ENCODE data around the gene PDZRN4. TPM values are rescaled to one million over a fixed set of nuclear protein-coding genes. Genes with fewer than 3 reads are reported as not detected.

The PDZRN4 gene
- total RNA-seq, 4 donors from 2014 or later: 4.2 to 12.9 (median 8.0) TPM

DNA sequence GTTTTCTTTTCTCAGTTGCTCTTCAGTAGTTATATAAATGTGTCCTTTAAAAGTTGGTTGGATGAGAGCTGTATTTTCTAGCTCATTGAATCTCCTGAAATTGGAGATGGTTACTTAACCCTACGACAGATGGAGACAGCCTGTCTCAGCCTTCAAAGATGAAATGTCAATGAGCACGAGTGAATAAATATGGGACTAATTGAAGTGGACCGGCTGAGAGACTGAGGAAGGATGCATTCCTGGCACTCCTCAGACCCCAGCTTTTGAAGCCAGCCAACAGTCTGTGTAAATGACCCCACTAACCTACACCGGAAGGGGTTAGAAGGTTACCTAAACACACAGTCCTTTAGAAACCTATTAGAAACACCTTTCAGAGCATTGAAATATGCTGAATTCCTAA lies 46.6 kb downstream of the PDZRN4 start:
- 54% methylated on average over 4 of the region's 4 CpGs; no CpG with 5 or more reads in 1 of the 2 donors for WGBS, 2 donors (ENCODE audit: low coverage in 1 of 2)
- Histone ChIP-seq H3K27me3 (no peaks in the 10 kb centered on the region), H3K9me3 (no peaks in the 10 kb centered on the region), H3K27ac (no peak overlapping the region), H3K4me1 (no peaks in the 10 kb centered on the region), H3K4me3 (no peak overlapping the region), H3K36me3 (no peaks in the 10 kb centered on the region)
- in situ Hi-C loops (cut with MboI; ENCODE audit: low pct_ligation_motif_present in 1 of 4, low pct_unique_long_range_greater_than_20kb in 1 of 4, low sequenced_read_pairs in 3 of 4): no loop called here
- DNase-seq: no peak
- intact Hi-C loops (cut with DNase I; ENCODE audit: low total_unique reads): no loop called here
- TF ChIP-seq, protein P1, sequence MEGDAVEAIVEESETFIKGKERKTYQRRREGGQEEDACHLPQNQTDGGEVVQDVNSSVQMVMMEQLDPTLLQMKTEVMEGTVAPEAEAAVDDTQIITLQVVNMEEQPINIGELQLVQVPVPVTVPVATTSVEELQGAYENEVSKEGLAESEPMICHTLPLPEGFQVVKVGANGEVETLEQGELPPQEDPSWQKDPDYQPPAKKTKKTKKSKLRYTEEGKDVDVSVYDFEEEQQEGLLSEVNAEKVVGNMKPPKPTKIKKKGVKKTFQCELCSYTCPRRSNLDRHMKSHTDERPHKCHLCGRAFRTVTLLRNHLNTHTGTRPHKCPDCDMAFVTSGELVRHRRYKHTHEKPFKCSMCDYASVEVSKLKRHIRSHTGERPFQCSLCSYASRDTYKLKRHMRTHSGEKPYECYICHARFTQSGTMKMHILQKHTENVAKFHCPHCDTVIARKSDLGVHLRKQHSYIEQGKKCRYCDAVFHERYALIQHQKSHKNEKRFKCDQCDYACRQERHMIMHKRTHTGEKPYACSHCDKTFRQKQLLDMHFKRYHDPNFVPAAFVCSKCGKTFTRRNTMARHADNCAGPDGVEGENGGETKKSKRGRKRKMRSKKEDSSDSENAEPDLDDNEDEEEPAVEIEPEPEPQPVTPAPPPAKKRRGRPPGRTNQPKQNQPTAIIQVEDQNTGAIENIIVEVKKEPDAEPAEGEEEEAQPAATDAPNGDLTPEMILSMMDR (IDR thresholded peaks at IDR 0.05): no peak
- no peak for TF ChIP-seq EP300 (IDR thresholded peaks at IDR 0.05; ENCODE audit: low read depth)
- TF ChIP-seq POLR2AphosphoS5 (IDR thresholded peaks at IDR 0.05): no peak
- no peak for TF ChIP-seq POLR2A (IDR thresholded peaks at IDR 0.05)

DNA sequence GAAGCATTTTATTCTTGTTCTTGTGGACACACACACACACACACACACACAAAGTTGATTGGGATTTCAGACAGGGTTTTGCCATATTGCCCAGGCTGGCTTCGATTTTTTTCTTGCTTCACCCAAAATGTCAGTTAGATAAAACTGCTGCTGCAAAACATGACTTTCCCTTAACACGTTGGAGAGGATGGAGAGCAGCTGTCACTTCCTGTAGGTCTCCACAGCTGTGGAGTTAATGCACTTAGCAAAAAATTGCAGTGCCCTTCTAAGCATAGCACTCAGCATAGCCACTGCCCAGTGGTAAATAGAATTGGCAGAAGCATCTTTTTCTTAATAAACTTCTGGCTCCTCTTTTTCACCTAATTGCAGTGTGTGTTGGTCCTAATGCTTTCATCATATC lies 54.5 kb downstream of the PDZRN4 start:
- Histone ChIP-seq H3K27me3 (no peaks in the 10 kb centered on the region), H3K4me3 (no peak overlapping the region), H3K36me3 (no peaks in the 10 kb centered on the region), H3K27ac (no peak overlapping the region), H3K4me1 (no peaks in the 10 kb centered on the region), H3K9me3 (no peaks in the 10 kb centered on the region)
- in situ Hi-C loops (cut with MboI; ENCODE audit: low pct_ligation_motif_present in 1 of 4, low pct_unique_long_range_greater_than_20kb in 1 of 4, low sequenced_read_pairs in 3 of 4): no loop called here
- WGBS, 2 donors (ENCODE audit: low coverage in 1 of 2): 22% methylated on average over 2 of the region's 2 CpGs; no CpG with 5 or more reads in 1 of the 2 donors
- TF ChIP-seq, protein P1 (IDR thresholded peaks at IDR 0.05): no peak
- no peak for TF ChIP-seq POLR2AphosphoS5 (IDR thresholded peaks at IDR 0.05)
- no peak for DNase-seq
- intact Hi-C loops (cut with DNase I; ENCODE audit: low total_unique reads): no loop called here

DNA sequence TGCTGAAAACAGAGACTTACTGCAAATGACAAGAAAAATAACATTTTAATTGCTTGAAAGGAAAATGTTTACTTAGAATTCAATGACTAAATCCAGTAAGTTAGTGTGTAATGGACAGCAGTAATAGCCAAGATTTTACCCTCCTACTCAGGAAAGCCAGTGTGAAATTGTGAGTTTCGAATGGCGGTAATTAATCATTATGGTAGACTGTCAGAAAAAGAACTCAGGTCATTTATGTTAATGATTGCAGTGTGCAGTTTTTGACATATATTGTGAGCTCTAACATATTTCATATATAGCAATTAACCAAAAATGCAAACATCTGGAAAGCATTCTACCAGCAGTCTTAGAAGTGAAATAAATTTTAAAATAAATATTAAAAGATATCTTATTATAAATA lies 60.3 kb downstream of the PDZRN4 start:
- Histone ChIP-seq H3K4me1 (no peaks in the 10 kb centered on the region), H3K27ac (no peak overlapping the region), H3K4me3 (no peak overlapping the region), H3K36me3 (no peaks in the 10 kb centered on the region), H3K9me3 (no peaks in the 10 kb centered on the region), H3K27me3 (no peaks in the 10 kb centered on the region)
- TF ChIP-seq POLR2AphosphoS5 (IDR thresholded peaks at IDR 0.05): no peak
- no peak for TF ChIP-seq POLR2A (IDR thresholded peaks at IDR 0.05)
- TF ChIP-seq, protein P1 (IDR thresholded peaks at IDR 0.05): no peak
- no peak for TF ChIP-seq EP300 (IDR thresholded peaks at IDR 0.05; ENCODE audit: low read depth)
- intact Hi-C loops (cut with DNase I; ENCODE audit: low total_unique reads) (no loop called here), in situ Hi-C loops (cut with MboI; ENCODE audit: low pct_ligation_motif_present in 1 of 4, low pct_unique_long_range_greater_than_20kb in 1 of 4, low sequenced_read_pairs in 3 of 4) (no loop called here)
- DNase-seq: no peak
- whole genome bisulfite sequencing, 2 donors (ENCODE audit: low coverage in 1 of 2): 85 to 86% methylated on average over 2 of the region's 2 CpGs

DNA sequence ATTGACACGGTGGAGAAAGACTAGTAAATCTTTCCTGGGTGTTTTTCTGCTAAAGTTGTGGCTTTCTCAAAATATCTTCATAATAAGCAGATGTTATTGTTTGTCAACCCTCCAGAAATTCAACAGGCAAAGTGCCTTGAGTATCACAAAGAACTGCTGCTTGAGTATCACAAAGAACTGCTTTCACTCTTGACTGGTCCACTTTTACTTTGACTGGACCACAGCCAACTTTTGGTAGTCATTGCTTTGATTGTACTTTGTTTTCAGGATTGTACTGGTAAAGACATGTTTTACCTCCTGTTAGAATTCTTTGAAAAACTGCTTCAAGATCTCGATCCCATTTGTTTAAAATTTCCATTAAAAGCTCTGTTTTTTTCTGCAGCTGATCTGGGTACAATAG lies 62.6 kb downstream of the PDZRN4 start:
- WGBS, 2 donors (ENCODE audit: low coverage in 1 of 2): 51 to 70% methylated on average over 2 of the region's 2 CpGs
- intact Hi-C loops (cut with DNase I; ENCODE audit: low total_unique reads): no loop called here

More for the DNA sequence above, 62.6 kb downstream of the PDZRN4 start:
- Histone ChIP-seq H3K4me1 (no peaks in the 10 kb centered on the region), H3K27ac (no peak overlapping the region), H3K4me3 (no peak overlapping the region), H3K9me3 (no peaks in the 10 kb centered on the region), H3K36me3 (no peaks in the 10 kb centered on the region), H3K27me3 (no peaks in the 10 kb centered on the region)
- TF ChIP-seq POLR2AphosphoS5 (IDR thresholded peaks at IDR 0.05): no peak
- no peak for TF ChIP-seq POLR2A (IDR thresholded peaks at IDR 0.05)
- TF ChIP-seq, protein P1 (IDR thresholded peaks at IDR 0.05): no peak
- TF ChIP-seq EP300 (IDR thresholded peaks at IDR 0.05; ENCODE audit: low read depth): no peak
- DNase-seq: no peak
- in situ Hi-C loops (cut with MboI; ENCODE audit: low pct_ligation_motif_present in 1 of 4, low pct_unique_long_range_greater_than_20kb in 1 of 4, low sequenced_read_pairs in 3 of 4): no loop called here
